IPS DF 19.7 (cell line): Measurements from ENCODE around the gene ZNRF4.
"Not testable (repeated sequence)": the region's sequence is repeated elsewhere in the genome, so short reads cannot be mapped to it uniquely, and the experiment has no call there.

Experiments
- DNase-seq: peaks from one replicate; pipeline ENCODE4 v3.0.0-alpha.2; 2013; ENCODE audit warnings: low read depth, low spot score

Gene ZNRF4

GRCh38 chr19:5455367-5456129 lies at the start of gene ZNRF4:
Gene ZNRF4 (plus strand): TSS chr19:5455417. CDS start chr19:5455492, 75 bp downstream.
- DNase-seq: no peak

- not testable (repeated sequence) for DNase-seq
These were observed 49.0 kb upstream of the ZNRF4 start for GRCh38 chr19:5406198-5406597.

- DNase-seq: no peak
These were observed 48.4 kb upstream of the ZNRF4 start for GRCh38 chr19:5406816-5407215.

- DNase-seq: no peak
These were observed 47.9 kb upstream of the ZNRF4 start for GRCh38 chr19:5407356-5407755.

GRCh38 chr19:5417495-5418436 lies 37.5 kb upstream of the ZNRF4 start:
- DNase-seq: no peak

GRCh38 chr19:5418677-5419076 lies 36.5 kb upstream of the ZNRF4 start:
- no peak for DNase-seq

- no peak for DNase-seq
These were observed 34.3 kb upstream of the ZNRF4 start for GRCh38 chr19:5420953-5421352.

- DNase-seq: no peak
These were observed 31.6 kb upstream of the ZNRF4 start for GRCh38 chr19:5423567-5424125.

- no peak for DNase-seq
These were observed 30.8 kb upstream of the ZNRF4 start for GRCh38 chr19:5424192-5424973.

GRCh38 chr19:5425260-5425659 lies 30.0 kb upstream of the ZNRF4 start:
- DNase-seq: no peak

- no peak for DNase-seq
These were observed 25.0 kb upstream of the ZNRF4 start for GRCh38 chr19:5430237-5430636.

- DNase-seq: no peak
These were observed 22.5 kb upstream of the ZNRF4 start for GRCh38 chr19:5432687-5433086.

- DNase-seq: no peak
These were observed 20.8 kb upstream of the ZNRF4 start for GRCh38 chr19:5434351-5434917.

- no peak for DNase-seq
These were observed 20.1 kb upstream of the ZNRF4 start for GRCh38 chr19:5434970-5435641.

- no peak for DNase-seq
These were observed 19.6 kb upstream of the ZNRF4 start for GRCh38 chr19:5435642-5436017.

GRCh38 chr19:5436106-5436947 lies 18.9 kb upstream of the ZNRF4 start:
- DNase-seq: peak; percentile 48

- no peak for DNase-seq
These were observed 18.3 kb upstream of the ZNRF4 start for GRCh38 chr19:5436948-5437306.

- not testable (repeated sequence) for DNase-seq
These were observed 16.5 kb upstream of the ZNRF4 start for GRCh38 chr19:5438756-5439155.

GRCh38 chr19:5439452-5439851 lies 15.8 kb upstream of the ZNRF4 start:
- no peak for DNase-seq

GRCh38 chr19:5440299-5440698 lies 14.9 kb upstream of the ZNRF4 start:
- no peak for DNase-seq
